ENCODE data around the gene CBX6. TPM values are rescaled to one million over a fixed set of nuclear protein-coding genes. Genes with fewer than 3 reads are reported as not detected.

CBX6 gene
- total RNA-seq, 1 experiment from 2014 or later, result 136 TPM

DNA sequence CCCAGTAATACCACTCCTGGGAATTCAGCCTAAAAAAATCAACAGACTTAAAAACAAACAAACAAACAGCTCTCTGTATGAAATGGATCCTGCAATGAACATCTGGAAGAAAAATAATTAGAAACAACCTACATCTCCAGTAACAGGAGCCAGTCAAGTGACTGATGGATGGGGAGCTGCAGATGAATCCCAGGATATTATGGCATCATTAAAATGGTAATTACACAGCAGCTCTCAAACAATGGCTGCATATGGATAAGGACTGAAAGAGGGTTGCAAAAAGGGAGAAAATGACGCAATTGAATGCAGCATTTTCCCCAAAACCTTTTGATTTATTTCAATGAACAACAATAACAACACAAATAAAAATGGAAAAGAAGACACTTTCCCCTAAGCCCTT, 32.3 kb downstream of the CBX6 start:
- no peak for DNase-seq
- no peaks in the 10 kb centered on the region for H3K79me2 ChIP-seq (ENCODE audit: low read depth)
- no peaks in the 10 kb centered on the region for H3K9me3 ChIP-seq (ENCODE audit: insufficient read depth, low read depth)
- no TSS peak for BruUV-seq (replicated peaks)
- no peaks in the 10 kb centered on the region for H4K20me1 ChIP-seq (ENCODE audit: insufficient read depth)
- H3K36me3 ChIP-seq (ENCODE audit: low read depth), result no peaks in the 10 kb centered on the region
- ChIA-PET POLR2A (ENCODE audit: unreplicated experiment) (no interaction called here), CTCF (interaction anchor here (0.6 kb wide), 1 partner anchor 554 kb away, joined by 13 read pairs; no protein-coding TSS in a partner anchor)
- no peaks in the 10 kb centered on the region; the same call in 1 of the 2 replicates for H3K27me3 ChIP-seq (ENCODE audit: insufficient read depth, low read depth)
- intact Hi-C loops (cut with micrococcal nuclease; ENCODE audit: unreplicated experiment), result loop anchor here (5.0 kb wide), 1 partner anchor 72 kb away; no protein-coding TSS in a partner anchor
- H3K4me3 ChIP-seq, result no peak overlapping the region
- H3K9me2 ChIP-seq (ENCODE audit: insufficient read depth), result no peaks in the 10 kb centered on the region
- H3F3A ChIP-seq (ENCODE audit: insufficient read depth, low read depth), result peaks cover 16% of the 10 kb centered on the region; the same call in 1 of the 2 replicates
- H2AFZ ChIP-seq, result no peak overlapping the region
- TF ChIP-seq, protein P1, sequence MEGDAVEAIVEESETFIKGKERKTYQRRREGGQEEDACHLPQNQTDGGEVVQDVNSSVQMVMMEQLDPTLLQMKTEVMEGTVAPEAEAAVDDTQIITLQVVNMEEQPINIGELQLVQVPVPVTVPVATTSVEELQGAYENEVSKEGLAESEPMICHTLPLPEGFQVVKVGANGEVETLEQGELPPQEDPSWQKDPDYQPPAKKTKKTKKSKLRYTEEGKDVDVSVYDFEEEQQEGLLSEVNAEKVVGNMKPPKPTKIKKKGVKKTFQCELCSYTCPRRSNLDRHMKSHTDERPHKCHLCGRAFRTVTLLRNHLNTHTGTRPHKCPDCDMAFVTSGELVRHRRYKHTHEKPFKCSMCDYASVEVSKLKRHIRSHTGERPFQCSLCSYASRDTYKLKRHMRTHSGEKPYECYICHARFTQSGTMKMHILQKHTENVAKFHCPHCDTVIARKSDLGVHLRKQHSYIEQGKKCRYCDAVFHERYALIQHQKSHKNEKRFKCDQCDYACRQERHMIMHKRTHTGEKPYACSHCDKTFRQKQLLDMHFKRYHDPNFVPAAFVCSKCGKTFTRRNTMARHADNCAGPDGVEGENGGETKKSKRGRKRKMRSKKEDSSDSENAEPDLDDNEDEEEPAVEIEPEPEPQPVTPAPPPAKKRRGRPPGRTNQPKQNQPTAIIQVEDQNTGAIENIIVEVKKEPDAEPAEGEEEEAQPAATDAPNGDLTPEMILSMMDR (conservative IDR thresholded peaks at IDR 0.05), result no peak
- no peak for TF ChIP-seq EZH2 (IDR thresholded peaks at IDR 0.05; ENCODE audit: low read depth)
- no peak overlapping the region for H3K27ac ChIP-seq
- H3K4me1 ChIP-seq (replicated peaks; ENCODE audit: insufficient read depth), result peaks cover 30% of the 10 kb centered on the region
- H3K4me2 ChIP-seq, result no peak overlapping the region

DNA sequence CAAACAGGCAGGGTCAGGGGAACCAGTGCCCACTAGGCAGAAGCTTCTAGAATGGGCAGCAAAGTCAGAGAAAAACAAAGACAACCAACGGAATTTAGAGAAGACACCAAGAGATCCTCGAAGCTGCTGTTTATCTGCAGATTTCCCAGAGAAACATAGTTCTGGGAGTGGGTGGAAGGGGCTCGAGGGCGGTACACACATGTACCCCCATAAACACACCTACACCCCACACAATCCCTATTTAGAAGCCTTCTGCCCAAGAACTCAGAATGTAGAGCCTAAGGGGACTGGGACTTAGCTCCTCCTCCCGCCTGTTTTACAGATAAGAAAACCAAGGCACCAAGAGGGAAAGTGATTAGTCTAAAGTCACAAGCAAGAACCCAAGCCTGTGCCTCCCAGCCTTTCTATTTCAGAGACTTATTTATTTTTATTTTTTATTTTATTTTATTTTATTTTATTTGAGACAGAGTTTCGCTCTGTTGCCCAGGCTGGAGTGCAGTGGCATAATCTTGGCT, 34.5 kb downstream of the CBX6 start:
- no peaks in the 10 kb centered on the region for H3K27me3 ChIP-seq (ENCODE audit: insufficient read depth, low read depth)
- peaks cover 20% of the 10 kb centered on the region for H3K4me1 ChIP-seq (replicated peaks; ENCODE audit: insufficient read depth)
- peaks cover 14% of the 10 kb centered on the region; the same call in 1 of the 2 replicates for H3F3A ChIP-seq (ENCODE audit: insufficient read depth, low read depth)
- TF ChIP-seq EZH2 (IDR thresholded peaks at IDR 0.05; ENCODE audit: low read depth), result no peak
- TF ChIP-seq, protein P1 (conservative IDR thresholded peaks at IDR 0.05), result no peak
- ChIA-PET CTCF (no interaction called here), POLR2A (ENCODE audit: unreplicated experiment) (no interaction called here)
- no peaks in the 10 kb centered on the region for H3K9me3 ChIP-seq (ENCODE audit: insufficient read depth, low read depth)
- no peaks in the 10 kb centered on the region for H3K36me3 ChIP-seq (ENCODE audit: low read depth)
- H3K4me3 ChIP-seq, result no peak overlapping the region
- no peak for DNase-seq
- no TSS peak for BruUV-seq (replicated peaks)
- H3K27ac ChIP-seq, result no peak overlapping the region
- intact Hi-C loops (cut with micrococcal nuclease; ENCODE audit: unreplicated experiment), result no loop called here
- H3K4me2 ChIP-seq, result no peak overlapping the region
- H3K9me2 ChIP-seq (ENCODE audit: insufficient read depth), result no peaks in the 10 kb centered on the region
- H2AFZ ChIP-seq, result no peak overlapping the region
- H4K20me1 ChIP-seq (ENCODE audit: insufficient read depth), result no peaks in the 10 kb centered on the region
- no peaks in the 10 kb centered on the region for H3K79me2 ChIP-seq (ENCODE audit: low read depth)

DNA sequence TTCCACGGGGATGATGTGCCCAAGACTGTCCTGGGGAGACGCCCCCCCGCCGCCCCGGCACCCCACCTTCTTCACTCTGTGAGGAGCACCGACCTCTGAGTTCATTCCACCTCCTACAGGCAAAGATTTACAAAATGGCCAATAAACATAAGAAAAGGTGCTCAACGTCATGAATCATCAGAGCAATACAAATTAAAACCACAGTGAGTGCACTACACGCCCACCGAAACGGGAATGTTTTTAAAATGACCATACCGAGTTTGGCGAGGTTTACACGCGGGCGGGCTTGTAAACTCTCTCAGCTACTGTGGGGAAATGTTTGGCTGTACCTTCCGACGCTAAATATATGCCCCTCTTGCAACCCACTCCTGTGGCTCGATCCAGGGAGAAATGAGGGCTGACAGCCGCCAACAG, 36.1 kb downstream of the CBX6 start:
- POLR2A ChIA-PET (ENCODE audit: unreplicated experiment), result no interaction called here
- Histone ChIP-seq H3F3A (ENCODE audit: insufficient read depth, low read depth) (peaks cover 11% of the 10 kb centered on the region; the same call in 1 of the 2 replicates), H3K4me3 (no peak overlapping the region), H3K9me3 (ENCODE audit: insufficient read depth, low read depth) (no peaks in the 10 kb centered on the region), H3K79me2 (ENCODE audit: low read depth) (no peaks in the 10 kb centered on the region), H3K36me3 (ENCODE audit: low read depth) (no peaks in the 10 kb centered on the region), H3K4me1 (replicated peaks; ENCODE audit: insufficient read depth) (peaks cover 18% of the 10 kb centered on the region), H2AFZ (no peak overlapping the region), H3K4me2 (no peak overlapping the region), H3K27me3 (ENCODE audit: insufficient read depth, low read depth) (no peaks in the 10 kb centered on the region), H3K27ac (no peak overlapping the region), H4K20me1 (ENCODE audit: insufficient read depth) (no peaks in the 10 kb centered on the region), H3K9me2 (ENCODE audit: insufficient read depth) (no peaks in the 10 kb centered on the region)
- CTCF ChIA-PET, result no interaction called here
- TF ChIP-seq EZH2 (IDR thresholded peaks at IDR 0.05; ENCODE audit: low read depth), result no peak
- TF ChIP-seq, protein P1 (conservative IDR thresholded peaks at IDR 0.05), result no peak
- no TSS peak for BruUV-seq (replicated peaks)
- intact Hi-C loops (cut with micrococcal nuclease; ENCODE audit: unreplicated experiment), result no loop called here
- DNase-seq, result no peak
